GM23338 (cell line): ENCODE measurements around the gene IRAK2. TPM values are rescaled to one million over a fixed set of nuclear protein-coding genes. Genes with fewer than 3 reads are reported as not detected.

Source experiments
- ATAC-seq: fragments of 200-7000 bp; cut with Tn5 transposase; 3 replicates; pipeline ENCODE4 v1.9.1; 2020
- DNase-seq: peaks from one replicate; pipeline ENCODE4 v3.0.0-alpha.2; 2015; ENCODE audit warnings: low spot score
- H2AFZ ChIP-seq: fragments of 200-600 bp; sonication (generic); 2 replicates; pipeline ENCODE4 v1.8.0; 2016; ENCODE audit warnings: antibody characterized with exemption, mild to moderate bottlenecking, moderate library complexity
- H3F3A ChIP-seq: fragments of 200-600 bp; sonication (generic); replicated peaks from 2 replicates; pipeline ENCODE4 v1.8.0; 2017; ENCODE audit warnings: antibody characterized with exemption, mixed run types, low read depth
- H3K27ac ChIP-seq: fragments of 200-600 bp; sonication (generic); 2 replicates; pipeline ENCODE4 v1.6.1; 2016; ENCODE audit warnings: low read depth
- H3K27me3 ChIP-seq: fragments of 200-600 bp; sonication (generic); 2 replicates; pipeline ENCODE4 v1.8.0; 2016; ENCODE audit warnings: mild to moderate bottlenecking, mixed run types, moderate library complexity; ENCODE audit not compliant: insufficient read depth
- H3K36me3 ChIP-seq: fragments of 200-600 bp; sonication (generic); 2 replicates; pipeline ENCODE4 v1.8.0; 2016; ENCODE audit warnings: mild to moderate bottlenecking; ENCODE audit not compliant: insufficient read depth
- H3K4me1 ChIP-seq: fragments of 200-600 bp; sonication (generic); 2 replicates; pipeline ENCODE4 v1.8.0; 2016; ENCODE audit warnings: mild to moderate bottlenecking, moderate library complexity; ENCODE audit not compliant: insufficient read depth
- H3K4me2 ChIP-seq: fragments of 200-600 bp; sonication (generic); 2 replicates; pipeline ENCODE4 v1.7.1; 2017; ENCODE audit warnings: mixed run types
- H3K4me3 ChIP-seq: fragments of 200-600 bp; sonication (generic); 2 replicates; pipeline ENCODE4 v1.6.1; 2016; ENCODE audit warnings: mixed run types
- H3K79me2 ChIP-seq: fragments of 200-600 bp; sonication (generic); replicated peaks from 2 replicates; pipeline ENCODE4 v1.8.0; 2017; ENCODE audit warnings: mild to moderate bottlenecking; ENCODE audit not compliant: insufficient read depth
- H3K9me2 ChIP-seq: fragments of 200-600 bp; sonication (generic); 2 replicates; pipeline ENCODE4 v1.8.0; 2017; ENCODE audit not compliant: insufficient read depth
- H4K20me1 ChIP-seq: fragments of 200-600 bp; sonication (generic); replicated peaks from 2 replicates; pipeline ENCODE4 v1.8.0; 2017; ENCODE audit warnings: mild to moderate bottlenecking; ENCODE audit not compliant: insufficient read depth
- H3K27ac Mint-ChIP-seq: 2 replicates; pipeline ENCODE4 v1.8.0; 2020; ENCODE audit warnings: inconsistent platforms, mild to moderate bottlenecking, moderate library complexity, mixed read lengths
- H3K27me3 Mint-ChIP-seq: 3 replicates; pipeline ENCODE4 v1.8.0; 2022; ENCODE audit warnings: low read depth, mild to moderate bottlenecking, moderate library complexity, mixed read lengths, inconsistent platforms; ENCODE audit not compliant: insufficient read depth, poor library complexity
- H3K36me3 Mint-ChIP-seq: 3 replicates; pipeline ENCODE4 v1.8.0; 2021; ENCODE audit warnings: low read depth, mild to moderate bottlenecking, inconsistent platforms, moderate library complexity, mixed read lengths
- H3K4me1 Mint-ChIP-seq: 3 replicates; pipeline ENCODE4 v1.8.0; 2020; ENCODE audit warnings: mild to moderate bottlenecking, inconsistent platforms, mixed read lengths
- H3K4me3 Mint-ChIP-seq: 3 replicates; pipeline ENCODE4 v1.8.0; 2021; ENCODE audit warnings: moderate library complexity, mild to moderate bottlenecking, inconsistent platforms, mixed read lengths
- H3K9me3 Mint-ChIP-seq: 3 replicates; pipeline ENCODE4 v1.8.0; 2020; ENCODE audit warnings: moderate library complexity, mild to moderate bottlenecking, inconsistent platforms, mixed read lengths
- CREB1 ChIP-seq: fragments of 250-450 bp; sonication (Bioruptor Pico); IDR thresholded peaks from 2 replicates; pipeline ENCODE4 v1.5.0; 2020; ENCODE audit warnings: low read depth, mild to moderate bottlenecking, moderate library complexity
- EZH2 ChIP-seq: fragments of 200-600 bp; sonication (generic); IDR thresholded peaks from one replicate; pipeline ENCODE4 v1.8.0; 2017; ENCODE audit warnings: antibody characterized with exemption, mild to moderate bottlenecking, low read depth; ENCODE audit not compliant: unreplicated experiment
- EZH2phosphoT487 ChIP-seq: fragments of 200-600 bp; sonication (generic); IDR thresholded peaks from one replicate; pipeline ENCODE4 v1.8.1; 2018; ENCODE audit warnings: antibody characterized with exemption; ENCODE audit not compliant: unreplicated experiment
- JUNB ChIP-seq: IDR thresholded peaks from one replicate; pipeline ENCODE4 v1.6.1; 2016; ENCODE audit warnings: antibody characterized with exemption; ENCODE audit not compliant: unreplicated experiment
- NANOG ChIP-seq: IDR thresholded peaks from 2 replicates; pipeline ENCODE4 v1.6.1; 2016; ENCODE audit warnings: antibody characterized with exemption, borderline replicate concordance
- POLR2AphosphoS5 ChIP-seq: IDR thresholded peaks from 2 replicates; pipeline ENCODE4 v1.6.1; 2016; ENCODE audit warnings: antibody characterized with exemption, low read depth
- STAT1 ChIP-seq: IDR thresholded peaks from one replicate; pipeline ENCODE4 v1.6.1; 2016; ENCODE audit warnings: antibody characterized with exemption; ENCODE audit not compliant: unreplicated experiment
- ZNF114 ChIP-seq: fragments of 250-450 bp; sonication (Bioruptor Pico); IDR thresholded peaks from 2 replicates; pipeline ENCODE4 v1.5.0; 2020; ENCODE audit warnings: mild to moderate bottlenecking, moderate library complexity
- ZNF331 ChIP-seq: fragments of 250-450 bp; sonication (Bioruptor Pico); IDR thresholded peaks from 2 replicates; pipeline ENCODE4 v1.5.0; 2020; ENCODE audit warnings: low read depth, mild to moderate bottlenecking, moderate library complexity
- polyA plus RNA-seq: library from polyadenylated mRNA; unstranded; fragments of >200 nt; fragmentation: Nextera tagmentation; extraction: Ambion mirVana; gene quantifications from 2 replicates; pipeline ENCODE4 v1.2.1, GENCODE V29; 2016
- total RNA-seq: library from RNA; depleted of rRNA; stranded (reverse); fragments of >200 nt; shearing (Covaris generic); gene quantifications from 2 replicates; pipeline ENCODE4 v1.2.3, GENCODE V29; 2014
- TF ChIP-seq, protein P1 (sequence below): fragments of 250-450 bp; sonication (Bioruptor Pico); IDR thresholded peaks from 2 replicates; pipeline ENCODE4 v1.5.0; 2020; ENCODE audit warnings: mild to moderate bottlenecking, moderate library complexity
- TF ChIP-seq, protein P2 (sequence below): IDR thresholded peaks from one replicate; pipeline ENCODE4 v1.6.1; 2018; ENCODE audit warnings: antibody characterized with exemption; ENCODE audit not compliant: unreplicated experiment
- TF ChIP-seq, protein P3 (sequence below): IDR thresholded peaks from 2 replicates; pipeline ENCODE4 v1.6.1; 2016; ENCODE audit warnings: antibody characterized with exemption
- TF ChIP-seq, protein P4 (sequence below), 2 experiments: fragments of 200-600 bp in 1 of 2; sonication (generic) in 1 of 2; conservative IDR thresholded peaks; 2 replicates each; pipeline versions ENCODE4 v1.5.1 to v1.6.1; 2016 to 2017; ENCODE audit warnings: antibody characterized with exemption in 2 of 2, low read depth in 2 of 2, mild to moderate bottlenecking in 2 of 2, moderate library complexity in 1 of 2

IRAK2 gene
- total and polyA plus RNA-seq, 2 experiments from 2014 or later: 0.37 to 1.4 TPM

DNA sequence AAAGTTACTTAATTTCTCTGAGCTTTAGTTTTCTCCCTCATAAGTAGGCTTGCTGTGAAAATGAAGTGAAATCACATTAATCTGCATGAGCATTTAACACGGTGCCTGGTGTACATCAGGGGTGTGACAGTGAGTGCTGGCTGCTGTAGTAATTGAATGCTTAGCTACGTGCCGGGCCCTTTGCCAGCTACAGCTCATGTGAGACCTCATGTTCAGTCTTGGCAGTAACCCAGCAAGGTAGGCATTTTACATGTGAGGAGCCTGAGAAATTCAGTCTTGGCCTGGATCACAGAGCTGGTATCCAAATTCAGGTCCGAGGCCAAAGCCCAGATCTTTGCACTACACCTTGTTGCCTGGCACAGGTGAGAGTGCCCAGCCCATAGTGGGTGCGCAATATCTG lies 118.9 kb downstream of the IRAK2 start (continued):
- TF ChIP-seq NANOG: no peak

DNA sequence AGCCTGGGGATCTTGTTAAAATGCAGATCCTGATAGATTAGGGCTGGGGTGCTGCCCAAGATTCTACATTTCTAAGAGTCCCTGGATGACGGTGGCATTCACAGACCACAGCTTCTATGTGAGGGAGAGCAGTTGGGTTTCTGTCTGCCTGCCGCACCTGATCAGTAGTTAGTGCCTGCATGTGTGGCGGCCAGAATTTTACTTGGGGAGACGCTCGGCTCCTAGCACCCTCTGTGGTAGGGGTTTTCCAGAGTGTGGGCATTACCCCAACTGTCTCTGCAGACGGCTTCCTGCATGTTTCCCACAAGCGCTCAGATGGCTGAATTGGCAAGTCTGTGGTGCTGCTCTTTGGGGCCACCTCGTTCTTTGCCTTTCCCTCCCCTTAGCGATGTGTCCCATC lies 119.8 kb downstream of the IRAK2 start:
- Mint-ChIP-seq H3K36me3 (peaks cover 30% of the 10 kb centered on the region), H3K27me3 (peaks cover 9% of the 10 kb centered on the region), H3K4me3 (no peak overlapping the region), H3K4me1 (peaks cover 15% of the 10 kb centered on the region), H3K9me3 (no peaks in the 10 kb centered on the region), H3K27ac (no peak overlapping the region)
- no peak overlapping the region for H3K4me2 ChIP-seq
- no peaks in the 10 kb centered on the region for H3F3A ChIP-seq
- ATAC-seq (no peak), DNase-seq (no peak)
- peaks cover 3% of the 10 kb centered on the region; the same call in 1 of the 2 replicates for H4K20me1 ChIP-seq
- H3K4me1 ChIP-seq: peaks cover 8% of the 10 kb centered on the region; the same call in 1 of the 2 replicates
- TF ChIP-seq, protein P1, sequence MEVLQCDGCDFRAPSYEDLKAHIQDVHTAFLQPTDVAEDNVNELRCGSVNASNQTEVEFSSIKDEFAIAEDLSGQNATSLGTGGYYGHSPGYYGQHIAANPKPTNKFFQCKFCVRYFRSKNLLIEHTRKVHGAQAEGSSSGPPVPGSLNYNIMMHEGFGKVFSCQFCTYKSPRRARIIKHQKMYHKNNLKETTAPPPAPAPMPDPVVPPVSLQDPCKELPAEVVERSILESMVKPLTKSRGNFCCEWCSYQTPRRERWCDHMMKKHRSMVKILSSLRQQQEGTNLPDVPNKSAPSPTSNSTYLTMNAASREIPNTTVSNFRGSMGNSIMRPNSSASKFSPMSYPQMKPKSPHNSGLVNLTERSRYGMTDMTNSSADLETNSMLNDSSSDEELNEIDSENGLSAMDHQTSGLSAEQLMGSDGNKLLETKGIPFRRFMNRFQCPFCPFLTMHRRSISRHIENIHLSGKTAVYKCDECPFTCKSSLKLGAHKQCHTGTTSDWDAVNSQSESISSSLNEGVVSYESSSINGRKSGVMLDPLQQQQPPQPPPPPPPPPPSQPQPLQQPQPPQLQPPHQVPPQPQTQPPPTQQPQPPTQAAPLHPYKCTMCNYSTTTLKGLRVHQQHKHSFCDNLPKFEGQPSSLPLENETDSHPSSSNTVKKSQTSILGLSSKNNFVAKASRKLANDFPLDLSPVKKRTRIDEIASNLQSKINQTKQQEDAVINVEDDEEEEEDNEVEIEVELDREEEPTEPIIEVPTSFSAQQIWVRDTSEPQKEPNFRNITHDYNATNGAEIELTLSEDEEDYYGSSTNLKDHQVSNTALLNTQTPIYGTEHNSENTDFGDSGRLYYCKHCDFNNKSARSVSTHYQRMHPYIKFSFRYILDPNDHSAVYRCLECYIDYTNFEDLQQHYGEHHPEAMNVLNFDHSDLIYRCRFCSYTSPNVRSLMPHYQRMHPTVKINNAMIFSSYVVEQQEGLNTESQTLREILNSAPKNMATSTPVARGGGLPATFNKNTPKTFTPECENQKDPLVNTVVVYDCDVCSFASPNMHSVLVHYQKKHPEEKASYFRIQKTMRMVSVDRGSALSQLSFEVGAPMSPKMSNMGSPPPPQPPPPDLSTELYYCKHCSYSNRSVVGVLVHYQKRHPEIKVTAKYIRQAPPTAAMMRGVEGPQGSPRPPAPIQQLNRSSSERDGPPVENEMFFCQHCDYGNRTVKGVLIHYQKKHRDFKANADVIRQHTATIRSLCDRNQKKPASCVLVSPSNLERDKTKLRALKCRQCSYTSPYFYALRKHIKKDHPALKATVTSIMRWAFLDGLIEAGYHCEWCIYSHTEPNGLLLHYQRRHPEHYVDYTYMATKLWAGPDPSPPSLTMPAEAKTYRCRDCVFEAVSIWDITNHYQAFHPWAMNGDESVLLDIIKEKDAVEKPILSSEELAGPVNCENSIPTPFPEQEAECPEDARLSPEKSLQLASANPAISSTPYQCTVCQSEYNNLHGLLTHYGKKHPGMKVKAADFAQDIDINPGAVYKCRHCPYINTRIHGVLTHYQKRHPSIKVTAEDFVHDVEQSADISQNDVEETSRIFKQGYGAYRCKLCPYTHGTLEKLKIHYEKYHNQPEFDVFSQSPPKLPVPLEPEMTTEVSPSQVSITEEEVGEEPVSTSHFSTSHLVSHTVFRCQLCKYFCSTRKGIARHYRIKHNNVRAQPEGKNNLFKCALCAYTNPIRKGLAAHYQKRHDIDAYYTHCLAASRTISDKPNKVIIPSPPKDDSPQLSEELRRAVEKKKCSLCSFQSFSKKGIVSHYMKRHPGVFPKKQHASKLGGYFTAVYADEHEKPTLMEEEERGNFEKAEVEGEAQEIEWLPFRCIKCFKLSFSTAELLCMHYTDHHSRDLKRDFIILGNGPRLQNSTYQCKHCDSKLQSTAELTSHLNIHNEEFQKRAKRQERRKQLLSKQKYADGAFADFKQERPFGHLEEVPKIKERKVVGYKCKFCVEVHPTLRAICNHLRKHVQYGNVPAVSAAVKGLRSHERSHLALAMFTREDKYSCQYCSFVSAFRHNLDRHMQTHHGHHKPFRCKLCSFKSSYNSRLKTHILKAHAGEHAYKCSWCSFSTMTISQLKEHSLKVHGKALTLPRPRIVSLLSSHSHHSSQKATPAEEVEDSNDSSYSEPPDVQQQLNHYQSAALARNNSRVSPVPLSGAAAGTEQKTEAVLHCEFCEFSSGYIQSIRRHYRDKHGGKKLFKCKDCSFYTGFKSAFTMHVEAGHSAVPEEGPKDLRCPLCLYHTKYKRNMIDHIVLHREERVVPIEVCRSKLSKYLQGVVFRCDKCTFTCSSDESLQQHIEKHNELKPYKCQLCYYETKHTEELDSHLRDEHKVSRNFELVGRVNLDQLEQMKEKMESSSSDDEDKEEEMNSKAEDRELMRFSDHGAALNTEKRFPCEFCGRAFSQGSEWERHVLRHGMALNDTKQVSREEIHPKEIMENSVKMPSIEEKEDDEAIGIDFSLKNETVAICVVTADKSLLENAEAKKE (CRISPR knock-in tag): no peak
- TF ChIP-seq EZH2 (no peak), STAT1 (no peak), POLR2AphosphoS5 (no peak), ZNF114 (CRISPR knock-in tag) (no peak), EZH2phosphoT487 (no peak), NANOG (no peak), ZNF331 (CRISPR knock-in tag) (no peak), CREB1 (no peak), JUNB (no peak)
- TF ChIP-seq, protein P2, sequence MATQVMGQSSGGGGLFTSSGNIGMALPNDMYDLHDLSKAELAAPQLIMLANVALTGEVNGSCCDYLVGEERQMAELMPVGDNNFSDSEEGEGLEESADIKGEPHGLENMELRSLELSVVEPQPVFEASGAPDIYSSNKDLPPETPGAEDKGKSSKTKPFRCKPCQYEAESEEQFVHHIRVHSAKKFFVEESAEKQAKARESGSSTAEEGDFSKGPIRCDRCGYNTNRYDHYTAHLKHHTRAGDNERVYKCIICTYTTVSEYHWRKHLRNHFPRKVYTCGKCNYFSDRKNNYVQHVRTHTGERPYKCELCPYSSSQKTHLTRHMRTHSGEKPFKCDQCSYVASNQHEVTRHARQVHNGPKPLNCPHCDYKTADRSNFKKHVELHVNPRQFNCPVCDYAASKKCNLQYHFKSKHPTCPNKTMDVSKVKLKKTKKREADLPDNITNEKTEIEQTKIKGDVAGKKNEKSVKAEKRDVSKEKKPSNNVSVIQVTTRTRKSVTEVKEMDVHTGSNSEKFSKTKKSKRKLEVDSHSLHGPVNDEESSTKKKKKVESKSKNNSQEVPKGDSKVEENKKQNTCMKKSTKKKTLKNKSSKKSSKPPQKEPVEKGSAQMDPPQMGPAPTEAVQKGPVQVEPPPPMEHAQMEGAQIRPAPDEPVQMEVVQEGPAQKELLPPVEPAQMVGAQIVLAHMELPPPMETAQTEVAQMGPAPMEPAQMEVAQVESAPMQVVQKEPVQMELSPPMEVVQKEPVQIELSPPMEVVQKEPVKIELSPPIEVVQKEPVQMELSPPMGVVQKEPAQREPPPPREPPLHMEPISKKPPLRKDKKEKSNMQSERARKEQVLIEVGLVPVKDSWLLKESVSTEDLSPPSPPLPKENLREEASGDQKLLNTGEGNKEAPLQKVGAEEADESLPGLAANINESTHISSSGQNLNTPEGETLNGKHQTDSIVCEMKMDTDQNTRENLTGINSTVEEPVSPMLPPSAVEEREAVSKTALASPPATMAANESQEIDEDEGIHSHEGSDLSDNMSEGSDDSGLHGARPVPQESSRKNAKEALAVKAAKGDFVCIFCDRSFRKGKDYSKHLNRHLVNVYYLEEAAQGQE: no peak
- TF ChIP-seq, protein P3, sequence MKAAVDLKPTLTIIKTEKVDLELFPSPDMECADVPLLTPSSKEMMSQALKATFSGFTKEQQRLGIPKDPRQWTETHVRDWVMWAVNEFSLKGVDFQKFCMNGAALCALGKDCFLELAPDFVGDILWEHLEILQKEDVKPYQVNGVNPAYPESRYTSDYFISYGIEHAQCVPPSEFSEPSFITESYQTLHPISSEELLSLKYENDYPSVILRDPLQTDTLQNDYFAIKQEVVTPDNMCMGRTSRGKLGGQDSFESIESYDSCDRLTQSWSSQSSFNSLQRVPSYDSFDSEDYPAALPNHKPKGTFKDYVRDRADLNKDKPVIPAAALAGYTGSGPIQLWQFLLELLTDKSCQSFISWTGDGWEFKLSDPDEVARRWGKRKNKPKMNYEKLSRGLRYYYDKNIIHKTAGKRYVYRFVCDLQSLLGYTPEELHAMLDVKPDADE: no peak
- TF ChIP-seq, protein P4, sequence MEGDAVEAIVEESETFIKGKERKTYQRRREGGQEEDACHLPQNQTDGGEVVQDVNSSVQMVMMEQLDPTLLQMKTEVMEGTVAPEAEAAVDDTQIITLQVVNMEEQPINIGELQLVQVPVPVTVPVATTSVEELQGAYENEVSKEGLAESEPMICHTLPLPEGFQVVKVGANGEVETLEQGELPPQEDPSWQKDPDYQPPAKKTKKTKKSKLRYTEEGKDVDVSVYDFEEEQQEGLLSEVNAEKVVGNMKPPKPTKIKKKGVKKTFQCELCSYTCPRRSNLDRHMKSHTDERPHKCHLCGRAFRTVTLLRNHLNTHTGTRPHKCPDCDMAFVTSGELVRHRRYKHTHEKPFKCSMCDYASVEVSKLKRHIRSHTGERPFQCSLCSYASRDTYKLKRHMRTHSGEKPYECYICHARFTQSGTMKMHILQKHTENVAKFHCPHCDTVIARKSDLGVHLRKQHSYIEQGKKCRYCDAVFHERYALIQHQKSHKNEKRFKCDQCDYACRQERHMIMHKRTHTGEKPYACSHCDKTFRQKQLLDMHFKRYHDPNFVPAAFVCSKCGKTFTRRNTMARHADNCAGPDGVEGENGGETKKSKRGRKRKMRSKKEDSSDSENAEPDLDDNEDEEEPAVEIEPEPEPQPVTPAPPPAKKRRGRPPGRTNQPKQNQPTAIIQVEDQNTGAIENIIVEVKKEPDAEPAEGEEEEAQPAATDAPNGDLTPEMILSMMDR (conservative IDR thresholded peaks at IDR 0.05; ENCODE audit: low read depth in 2 of 2): no peak
- no peak overlapping the region for H3K4me3 ChIP-seq
- peaks cover 3% of the 10 kb centered on the region; the same call in 1 of the 2 replicates for H3K36me3 ChIP-seq
- H3K27me3 ChIP-seq: no peaks in the 10 kb centered on the region
- no peak overlapping the region for H3K27ac ChIP-seq
- H2AFZ ChIP-seq: no peak overlapping the region
- no peaks in the 10 kb centered on the region for H3K9me2 ChIP-seq
- H3K79me2 ChIP-seq: no peaks in the 10 kb centered on the region
